HEK293 (cell line): ENCODE measurements around the gene COPA.

Source experiments
- SALL2 ChIP-seq: fragments of 450-650 bp; formaldehyde crosslinking; IDR thresholded peaks from 2 replicates; pipeline ENCODE4 v1.5.0; 2017; ENCODE audit warnings: missing biosample characterization, mild to moderate bottlenecking, missing genetic modification characterization, borderline replicate concordance
- ZNF175 ChIP-seq: fragments of 450-650 bp; formaldehyde crosslinking; IDR thresholded peaks from 2 replicates; pipeline ENCODE4 v1.5.1; 2016; ENCODE audit warnings: missing biosample characterization, missing genetic modification characterization
- ZNF214 ChIP-seq: fragments of 450-650 bp; formaldehyde crosslinking; IDR thresholded peaks from 2 replicates; pipeline ENCODE4 v1.5.1; 2017; ENCODE audit warnings: missing biosample characterization, mild to moderate bottlenecking, missing genetic modification characterization, borderline replicate concordance
- ZNF292 ChIP-seq: fragments of 450-650 bp; formaldehyde crosslinking; IDR thresholded peaks from 2 replicates; pipeline ENCODE4 v1.5.1; 2016; ENCODE audit warnings: low read depth, missing biosample characterization, missing genetic modification characterization, borderline replicate concordance
- ZNF707 ChIP-seq: fragments of 450-650 bp; formaldehyde crosslinking; IDR thresholded peaks from 2 replicates; pipeline ENCODE4 v1.5.1; 2016; ENCODE audit warnings: missing biosample characterization, missing genetic modification characterization
- ZSCAN30 ChIP-seq: fragments of 450-650 bp; IDR thresholded peaks from 2 replicates; pipeline ENCODE4 v1.5.1; 2018; ENCODE audit warnings: missing biosample characterization, mild to moderate bottlenecking, missing genetic modification characterization, moderate library complexity
- TF ChIP-seq, protein P1 (sequence below): sonication (generic); formaldehyde crosslinking; IDR thresholded peaks from 2 replicates; pipeline ENCODE4 v1.8.1; 2022; ENCODE audit warnings: mild to moderate bottlenecking, moderate library complexity, missing genetic modification reagents
- TF ChIP-seq, protein P2 (sequence below): fragments of 450-650 bp; formaldehyde crosslinking; IDR thresholded peaks from 2 replicates; pipeline ENCODE4 v1.5.1; 2016; ENCODE audit warnings: missing biosample characterization, missing genetic modification characterization

DNA sequence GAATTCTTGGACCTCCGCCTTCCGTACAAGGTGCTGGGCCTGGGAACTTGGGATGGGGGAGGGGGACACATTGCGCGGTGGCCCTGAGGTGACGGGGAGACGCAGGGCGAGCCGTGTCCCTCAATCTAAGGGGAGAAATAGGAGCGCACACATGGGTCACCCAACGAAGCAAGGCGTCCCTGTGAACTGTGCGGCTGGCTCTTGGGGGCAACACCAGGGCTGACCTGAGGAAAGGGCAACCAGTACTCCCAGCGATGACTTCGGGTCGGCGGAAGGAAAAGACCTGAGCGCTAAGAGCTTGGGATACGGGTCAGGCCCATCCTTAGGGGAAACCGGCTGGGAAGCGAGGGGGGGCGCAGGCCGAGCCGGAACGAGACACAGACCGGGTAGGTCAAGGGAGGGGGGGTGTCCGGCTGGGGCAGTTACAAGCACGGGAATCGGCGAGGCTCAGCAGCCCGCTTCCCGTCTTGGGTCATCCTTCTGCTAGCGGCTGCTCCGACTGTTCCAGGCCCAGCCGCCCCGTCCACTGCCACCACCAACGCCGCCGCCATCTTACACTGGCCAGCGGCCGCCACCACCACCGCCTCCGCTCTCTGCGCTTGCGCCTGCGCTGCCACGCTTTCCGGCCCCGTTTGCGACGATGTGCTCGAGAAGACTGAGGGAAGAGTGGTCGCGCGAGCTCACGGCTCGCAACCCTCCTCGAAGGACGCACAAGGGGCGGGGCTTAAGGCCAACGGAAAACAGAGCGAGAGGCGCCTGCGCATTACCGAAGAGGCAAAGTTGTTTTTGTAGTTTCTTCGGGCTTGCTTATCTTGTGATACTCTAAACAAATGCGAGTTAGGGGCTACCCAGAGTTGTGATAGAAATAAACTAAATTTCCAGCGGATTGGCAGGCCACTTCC is 80.9 kb downstream of the COPA start, which contains the start of gene DCAF8:
- TF ChIP-seq, protein P1, sequence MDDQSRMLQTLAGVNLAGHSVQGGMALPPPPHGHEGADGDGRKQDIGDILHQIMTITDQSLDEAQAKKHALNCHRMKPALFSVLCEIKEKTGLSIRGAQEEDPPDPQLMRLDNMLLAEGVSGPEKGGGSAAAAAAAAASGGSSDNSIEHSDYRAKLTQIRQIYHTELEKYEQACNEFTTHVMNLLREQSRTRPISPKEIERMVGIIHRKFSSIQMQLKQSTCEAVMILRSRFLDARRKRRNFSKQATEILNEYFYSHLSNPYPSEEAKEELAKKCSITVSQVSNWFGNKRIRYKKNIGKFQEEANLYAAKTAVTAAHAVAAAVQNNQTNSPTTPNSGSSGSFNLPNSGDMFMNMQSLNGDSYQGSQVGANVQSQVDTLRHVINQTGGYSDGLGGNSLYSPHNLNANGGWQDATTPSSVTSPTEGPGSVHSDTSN (CRISPR knock-in tag), result no peak
- TF ChIP-seq ZNF214 (no peak; the same call in 1 of the 2 replicates), ZNF175 (tag by site-specific recombination) (no peak), ZNF292 (tag by site-specific recombination) (no peak; the same call in 1 of the 2 replicates), ZNF707 (tag by site-specific recombination) (no peak), ZSCAN30 (tag by site-specific recombination) (peak; percentile 97), SALL2 (tag by site-specific recombination) (no peak)
- TF ChIP-seq, protein P2, sequence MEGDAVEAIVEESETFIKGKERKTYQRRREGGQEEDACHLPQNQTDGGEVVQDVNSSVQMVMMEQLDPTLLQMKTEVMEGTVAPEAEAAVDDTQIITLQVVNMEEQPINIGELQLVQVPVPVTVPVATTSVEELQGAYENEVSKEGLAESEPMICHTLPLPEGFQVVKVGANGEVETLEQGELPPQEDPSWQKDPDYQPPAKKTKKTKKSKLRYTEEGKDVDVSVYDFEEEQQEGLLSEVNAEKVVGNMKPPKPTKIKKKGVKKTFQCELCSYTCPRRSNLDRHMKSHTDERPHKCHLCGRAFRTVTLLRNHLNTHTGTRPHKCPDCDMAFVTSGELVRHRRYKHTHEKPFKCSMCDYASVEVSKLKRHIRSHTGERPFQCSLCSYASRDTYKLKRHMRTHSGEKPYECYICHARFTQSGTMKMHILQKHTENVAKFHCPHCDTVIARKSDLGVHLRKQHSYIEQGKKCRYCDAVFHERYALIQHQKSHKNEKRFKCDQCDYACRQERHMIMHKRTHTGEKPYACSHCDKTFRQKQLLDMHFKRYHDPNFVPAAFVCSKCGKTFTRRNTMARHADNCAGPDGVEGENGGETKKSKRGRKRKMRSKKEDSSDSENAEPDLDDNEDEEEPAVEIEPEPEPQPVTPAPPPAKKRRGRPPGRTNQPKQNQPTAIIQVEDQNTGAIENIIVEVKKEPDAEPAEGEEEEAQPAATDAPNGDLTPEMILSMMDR (tag by site-specific recombination), result no peak; the same call in none of the 2 replicates
